ENCODE results near the gene AP2B1. TPM values are rescaled to one million over a fixed set of nuclear protein-coding genes. Genes with fewer than 3 reads are reported as not detected.

The AP2B1 gene
- total and polyA plus RNA-seq, 9 of the 15 experiments (the other 6 are each of a cell fraction or from before 2014, with no cell fraction given), result 60.1 to 287 (median 105) TPM

- no peaks in the 10 kb centered on the region for H3K79me2 ChIP-seq (ENCODE audit: control insufficient read depth, insufficient read depth, low read length)
- H3K27ac ChIP-seq (ENCODE audit: extremely low read depth, low read depth, low read length), result no peak overlapping the region
- no peaks in the 10 kb centered on the region for H3K36me3 ChIP-seq (ENCODE audit: control insufficient read depth, insufficient read depth, low read length)
- H3K4me3 ChIP-seq, result no peak overlapping the region
- H4K20me1 ChIP-seq (replicated peaks; ENCODE audit: control insufficient read depth, insufficient read depth, low read length), result peaks cover 13% of the 10 kb centered on the region
- no peak overlapping the region for H2AFZ ChIP-seq (ENCODE audit: low read depth, low read length)
- ATAC-seq, result no peak
- TF ChIP-seq MIER1 (IDR thresholded peaks at IDR 0.05; ENCODE audit: low read depth), result no peak
- TF ChIP-seq SAFB2 (IDR thresholded peaks at IDR 0.05; ENCODE audit: borderline replicate concordance, low read depth, low read length, severe bottlenecking), result no peak
- no peak for TF ChIP-seq BRD4 (IDR thresholded peaks at IDR 0.05)
- no peak for TF ChIP-seq HOXB6 (CRISPR knock-in tag; IDR thresholded peaks at IDR 0.05; ENCODE audit: borderline replicate concordance)
- peaks cover 0 to 12% of the 10 kb centered on the region in 2 experiments; a peak in 2 of 5 replicates for H3K4me1 ChIP-seq (replicated peaks in 1 of 2; ENCODE audit: control insufficient read depth in 2 of 2, insufficient read depth in 2 of 2, low read length in 2 of 2)
- H3K9me1 ChIP-seq (ENCODE audit: control insufficient read depth, insufficient read depth, low read length), result peaks cover 4% of the 10 kb centered on the region
- no peak overlapping the region for H3K9ac ChIP-seq (ENCODE audit: insufficient read depth in 1 of 2, low read depth in 2 of 2, low read length in 2 of 2)
- no TSS peak for BruUV-seq (replicated peaks)
- DNase-seq (ENCODE audit: extremely low read depth in 1 of 4, low spot score in 3 of 4), result no peak
- H3K4me2 ChIP-seq (ENCODE audit: insufficient read depth, low read length), result no peak overlapping the region
- 7% methylated on average over 7 of the region's 7 CpGs for WGBS (ENCODE audit: insufficient coverage, low coverage, missing lambda C conversion rate)
- H3K27me3 ChIP-seq (ENCODE audit: control insufficient read depth in 2 of 2, insufficient read depth in 2 of 2, low read length in 2 of 2), result peaks cover 23 to 72% of the 10 kb centered on the region in 2 experiments
- in situ Hi-C loops (cut with MboI) (loop anchor here (10.0 to 25.0 kb wide), 2 partner anchors 598 to 1305 kb away; partner anchors contain the start of genes NLE1 and UNC45B), intact Hi-C loops (cut with micrococcal nuclease) (no loop called here)
- ChIA-PET CTCF (ENCODE audit: low intra/inter-chr PET ratio) (no interaction called here), POLR2A (no interaction called here)
- H3K9me3 ChIP-seq (replicated peaks; ENCODE audit: control insufficient read depth, insufficient read depth, low read depth, low read length), result no peaks in the 10 kb centered on the region
- no peak for FAIRE-seq
Measured at GRCh38 chr17:35742496-35742895, 155.4 kb downstream of the AP2B1 start.

GRCh38 chr17:35742896-35743477 is 155.9 kb downstream of the AP2B1 start:
- no peak overlapping the region for H3K4me3 ChIP-seq
- POLR2A ChIA-PET, result interaction anchor here (0.6 to 0.8 kb wide), 2 partner anchors 8 to 94 kb away, joined by 3 read pairs; no protein-coding TSS in a partner anchor
- in situ Hi-C loops (cut with MboI), result loop anchor here (10.0 to 25.0 kb wide), 2 partner anchors 598 to 1306 kb away; partner anchors contain the start of genes NLE1 and UNC45B
- no peak for TF ChIP-seq YY1 (IDR thresholded peaks at IDR 0.05; ENCODE audit: borderline replicate concordance in 1 of 3, control insufficient read depth in 1 of 3, extremely low read depth in 1 of 3, insufficient read depth in 3 of 3, insufficient read length in 1 of 3, insufficient replicate concordance in 2 of 3, low read depth in 1 of 3, low read length in 2 of 3)
- no peak for TF ChIP-seq ESRRB (CRISPR knock-in tag; IDR thresholded peaks at IDR 0.05; ENCODE audit: borderline replicate concordance)
- TF ChIP-seq NCOA6 (IDR thresholded peaks at IDR 0.05), result no peak
- TF ChIP-seq CEBPZ (IDR thresholded peaks at IDR 0.05; ENCODE audit: borderline replicate concordance, low read depth, low read length), result no peak
- no peak for TF ChIP-seq DMBX1 (CRISPR knock-in tag; IDR thresholded peaks at IDR 0.05; ENCODE audit: borderline replicate concordance)
- TF ChIP-seq COPS2 (conservative IDR thresholded peaks at IDR 0.05), result no peak
- no peak for TF ChIP-seq RBM25 (IDR thresholded peaks at IDR 0.05; ENCODE audit: low read depth, low read length, severe bottlenecking)

More at GRCh38 chr17:35742896-35743477, 155.9 kb downstream of the AP2B1 start:
- BruUV-seq (replicated peaks), result no TSS peak
- Histone ChIP-seq H3K9me3 (replicated peaks; ENCODE audit: control insufficient read depth, insufficient read depth, low read depth, low read length) (no peaks in the 10 kb centered on the region), H3K9ac (ENCODE audit: insufficient read depth in 1 of 2, low read depth in 2 of 2, low read length in 2 of 2) (no peak overlapping the region), H3K4me2 (ENCODE audit: insufficient read depth, low read length) (no peak overlapping the region), H3K79me2 (ENCODE audit: control insufficient read depth, insufficient read depth, low read length) (no peaks in the 10 kb centered on the region), H2AFZ (ENCODE audit: low read depth, low read length) (no peak overlapping the region), H3K27ac (ENCODE audit: extremely low read depth, low read depth, low read length) (no peak overlapping the region), H3K4me1 (replicated peaks in 1 of 2; ENCODE audit: control insufficient read depth in 2 of 2, insufficient read depth in 2 of 2, low read length in 2 of 2) (peaks cover 0 to 16% of the 10 kb centered on the region in 2 experiments; a peak in 3 of 5 replicates), H3K27me3 (ENCODE audit: control insufficient read depth in 2 of 2, insufficient read depth in 2 of 2, low read length in 2 of 2) (peaks cover 21 to 72% of the 10 kb centered on the region in 2 experiments), H4K20me1 (replicated peaks; ENCODE audit: control insufficient read depth, insufficient read depth, low read length) (peaks cover 17% of the 10 kb centered on the region), H3K9me1 (ENCODE audit: control insufficient read depth, insufficient read depth, low read length) (peaks cover 4% of the 10 kb centered on the region), H3K36me3 (ENCODE audit: control insufficient read depth, insufficient read depth, low read length) (no peaks in the 10 kb centered on the region)
- ATAC-seq (no peak), DNase-seq (ENCODE audit: extremely low read depth in 1 of 4, low spot score in 3 of 4) (no peak), FAIRE-seq (no peak)
- CTCF ChIA-PET (ENCODE audit: low intra/inter-chr PET ratio), result no interaction called here
- intact Hi-C loops (cut with micrococcal nuclease), result no loop called here
- WGBS (ENCODE audit: insufficient coverage, low coverage, missing lambda C conversion rate), result 2% methylated on average over 6 of the region's 7 CpGs

Data from K562 (cell line).